Lung (tissue), 12 donors: ENCODE data around the gene OR51G1. TPM values are rescaled to one million over a fixed set of nuclear protein-coding genes. Genes with fewer than 3 reads are reported as not detected.

Experiments
- ATAC-seq: fragments of 200-7000 bp; cut with Tn5 transposase; one replicate; pipeline ENCODE4 v1.9.1; 2020; ENCODE audit warnings: moderate number of reproducible peaks; ENCODE audit not compliant: insufficient read depth, low FRiP score
- DNase-seq, 3 donors: peaks; one replicate each; pipeline ENCODE4 v3.0.0-alpha.2; 2013 to 2017
- H3K27ac ChIP-seq, 2 donors: one replicate each; pipeline ENCODE4 v1.5.1; 2013; ENCODE audit warnings: mild to moderate bottlenecking in 2 of 2, moderate library complexity in 2 of 2, control low read depth in 1 of 2, inconsistent platforms in 1 of 2, low read depth in 1 of 2, low read length in 1 of 2
- H3K27me3 ChIP-seq, 3 donors: one replicate each; pipeline ENCODE4 v1.5.1; 2013; ENCODE audit warnings: low read length in 2 of 3; ENCODE audit not compliant: control insufficient read depth in 3 of 3, insufficient read depth in 3 of 3
- H3K36me3 ChIP-seq, 4 donors: one replicate each; pipeline ENCODE4 v1.5.1; 2013; ENCODE audit warnings: low read length in 4 of 4, mild to moderate bottlenecking in 1 of 4, moderate library complexity in 1 of 4; ENCODE audit not compliant: control insufficient read depth in 4 of 4, insufficient read depth in 4 of 4
- H3K4me1 ChIP-seq, 5 donors: one replicate each; pipeline ENCODE4 v1.5.1; 2013; ENCODE audit warnings: low read length in 5 of 5, mild to moderate bottlenecking in 2 of 5, moderate library complexity in 1 of 5; ENCODE audit not compliant: control insufficient read depth in 5 of 5, insufficient read depth in 5 of 5
- H3K4me3 ChIP-seq: one replicate; pipeline ENCODE4 v1.5.1; 2013; ENCODE audit warnings: mild to moderate bottlenecking, control low read depth, moderate library complexity
- H3K9ac ChIP-seq, 2 donors: one replicate each; pipeline ENCODE4 v1.5.1; 2013; ENCODE audit warnings: low read length in 2 of 2, control low read depth in 1 of 2; ENCODE audit not compliant: insufficient read depth in 1 of 2
- H3K9me3 ChIP-seq, 4 donors: one replicate each; pipeline ENCODE4 v1.5.1; 2013; ENCODE audit warnings: low read length in 3 of 4, mild to moderate bottlenecking in 1 of 4, moderate library complexity in 1 of 4; ENCODE audit not compliant: control insufficient read depth in 4 of 4, insufficient read depth in 3 of 4
- WGBS, 2 donors: extraction: QIAGEN DNeasy Blood & Tissue Kit; methylation state at CpG; one replicate each; pipeline ENCODE4 v1.1.7; 2013; 5-methylcytosine and 5-hydroxymethylcytosine counted together
- polyA plus RNA-seq, 2 donors: library from polyadenylated mRNA; stranded (reverse); fragments of 200-250 nt; gene quantifications; one replicate each; pipeline ENCODE4 v1.2.1, GENCODE V29; 2013
- total RNA-seq, 2 donors: library from RNA; depleted of rRNA in 1 of 2; stranded (reverse); fragments of >200 nt in 1 of 2; gene quantifications; one replicate each; pipeline ENCODE4 v1.2.1, GENCODE V29; 2014 to 2021
- TF ChIP-seq, protein P1 (sequence below): IDR thresholded peaks from 2 replicates; pipeline ENCODE4 v1.5.1; 2012; ENCODE audit warnings: mild to moderate bottlenecking; ENCODE audit errors: control extremely low read depth, extremely low read depth
- donor health status: control.
- donor health status: control.
- donor health status: Bipolar disorder and iron deficiency.
- donor health status: healthy.
- donor health status: DM: yes; HTN: yes; CAD: no.

The OR51G1 gene
- total and polyA plus RNA-seq, 4 donors: not detected

DNA sequence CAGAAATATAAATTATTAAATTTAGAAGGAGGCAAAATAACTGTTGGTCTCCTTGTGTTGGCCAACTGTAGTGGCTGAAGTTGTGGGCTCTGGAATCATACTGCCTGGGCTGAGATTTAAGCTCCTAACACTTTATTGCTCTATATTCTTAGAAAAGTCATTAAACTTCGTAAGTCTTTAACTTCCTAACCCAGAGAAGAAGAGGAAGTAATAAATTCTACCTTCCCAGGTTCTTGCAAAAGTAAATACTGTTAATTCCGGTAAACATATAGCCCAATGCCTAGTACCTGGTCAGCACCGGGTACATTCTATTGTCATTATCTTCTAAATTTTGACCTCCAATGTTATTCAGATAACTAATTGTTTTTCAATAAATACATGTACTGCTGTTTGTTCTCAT lies 38.0 kb downstream of the OR51G1 start:
- 49 to 58% methylated on average over 3 of the region's 3 CpGs for WGBS, 2 donors

DNA sequence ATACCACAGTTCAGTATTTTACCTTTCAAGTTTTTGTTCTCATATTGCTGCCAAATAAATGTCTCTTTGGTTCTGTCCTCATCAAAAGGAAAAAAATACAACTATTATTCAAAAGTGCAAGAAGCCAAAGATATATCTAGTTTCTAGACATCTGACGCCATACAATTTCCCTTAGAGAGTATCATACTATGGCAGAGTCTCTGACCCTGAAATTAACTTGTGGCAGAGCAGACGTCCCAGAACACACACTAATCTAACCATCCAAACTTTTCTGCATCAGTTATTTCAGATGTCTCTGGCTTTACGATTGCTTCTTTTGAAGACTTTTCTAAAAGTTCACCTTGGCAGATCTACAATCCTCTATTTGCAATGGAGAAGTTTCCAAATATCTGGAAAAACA lies 39.8 kb downstream of the OR51G1 start:
- Histone ChIP-seq H3K27ac (no peak overlapping the region), H3K4me1 (no peaks in the 10 kb centered on the region), H3K27me3 (no peaks in the 10 kb centered on the region), H3K36me3 (no peaks in the 10 kb centered on the region), H3K9ac (no peak overlapping the region), H3K9me3 (no peaks in the 10 kb centered on the region), H3K4me3 (no peak overlapping the region)
- ATAC-seq (no peak), DNase-seq (no peak)
- 83 to 88% methylated on average over 3 of the region's 3 CpGs for WGBS, 2 donors
- TF ChIP-seq, protein P1, sequence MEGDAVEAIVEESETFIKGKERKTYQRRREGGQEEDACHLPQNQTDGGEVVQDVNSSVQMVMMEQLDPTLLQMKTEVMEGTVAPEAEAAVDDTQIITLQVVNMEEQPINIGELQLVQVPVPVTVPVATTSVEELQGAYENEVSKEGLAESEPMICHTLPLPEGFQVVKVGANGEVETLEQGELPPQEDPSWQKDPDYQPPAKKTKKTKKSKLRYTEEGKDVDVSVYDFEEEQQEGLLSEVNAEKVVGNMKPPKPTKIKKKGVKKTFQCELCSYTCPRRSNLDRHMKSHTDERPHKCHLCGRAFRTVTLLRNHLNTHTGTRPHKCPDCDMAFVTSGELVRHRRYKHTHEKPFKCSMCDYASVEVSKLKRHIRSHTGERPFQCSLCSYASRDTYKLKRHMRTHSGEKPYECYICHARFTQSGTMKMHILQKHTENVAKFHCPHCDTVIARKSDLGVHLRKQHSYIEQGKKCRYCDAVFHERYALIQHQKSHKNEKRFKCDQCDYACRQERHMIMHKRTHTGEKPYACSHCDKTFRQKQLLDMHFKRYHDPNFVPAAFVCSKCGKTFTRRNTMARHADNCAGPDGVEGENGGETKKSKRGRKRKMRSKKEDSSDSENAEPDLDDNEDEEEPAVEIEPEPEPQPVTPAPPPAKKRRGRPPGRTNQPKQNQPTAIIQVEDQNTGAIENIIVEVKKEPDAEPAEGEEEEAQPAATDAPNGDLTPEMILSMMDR: no peak

More for the DNA sequence above, 38.0 kb downstream of the OR51G1 start:
- Histone ChIP-seq H3K9me3 (peaks cover 0 to 2% (median 0%) of the 10 kb centered on the region in 4 donors), H3K4me1 (no peaks in the 10 kb centered on the region), H3K36me3 (no peaks in the 10 kb centered on the region), H3K27me3 (no peaks in the 10 kb centered on the region), H3K9ac (no peak overlapping the region), H3K4me3 (no peak overlapping the region), H3K27ac (no peak overlapping the region)
- no peak for ATAC-seq
- TF ChIP-seq, protein P1: no peak
- no peak for DNase-seq

DNA sequence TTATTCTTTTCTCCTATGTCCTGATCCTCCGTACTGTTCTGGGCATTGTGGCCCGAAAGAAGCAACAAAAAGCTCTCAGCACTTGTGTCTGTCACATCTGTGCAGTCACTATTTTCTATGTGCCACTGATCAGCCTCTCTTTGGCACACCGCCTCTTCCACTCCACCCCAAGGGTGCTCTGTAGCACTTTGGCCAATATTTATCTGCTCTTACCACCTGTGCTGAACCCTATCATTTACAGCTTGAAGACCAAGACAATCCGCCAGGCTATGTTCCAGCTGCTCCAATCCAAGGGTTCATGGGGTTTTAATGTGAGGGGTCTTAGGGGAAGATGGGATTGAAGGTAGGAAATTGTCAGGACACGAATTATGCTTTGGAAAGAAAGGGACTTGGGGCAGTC lies 41.6 kb downstream of the OR51G1 start:
- ATAC-seq (no peak), DNase-seq (no peak)
- WGBS, 2 donors: 73 to 88% methylated on average over 5 of the region's 5 CpGs

More for the DNA sequence above, 41.6 kb downstream of the OR51G1 start:
- H3K27me3 ChIP-seq: no peaks in the 10 kb centered on the region
- TF ChIP-seq, protein P1: no peak
- no peaks in the 10 kb centered on the region for H3K36me3 ChIP-seq
- no peak overlapping the region for H3K9ac ChIP-seq
- no peak overlapping the region for H3K27ac ChIP-seq
- no peaks in the 10 kb centered on the region for H3K4me1 ChIP-seq
- no peaks in the 10 kb centered on the region for H3K9me3 ChIP-seq
- H3K4me3 ChIP-seq: no peak overlapping the region
